Psoas muscle (tissue), 8 donors: ENCODE data around the gene ANO7. TPM values are rescaled to one million over a fixed set of nuclear protein-coding genes. Genes with fewer than 3 reads are reported as not detected.

Source experiments
- ATAC-seq, 4 donors: fragments of 200-7000 bp; cut with Tn5 transposase; one replicate each; pipeline ENCODE4 v1.9.1; 2020; ENCODE audit warnings: moderate library complexity in 3 of 4, mild to moderate bottlenecking in 2 of 4
- DNase-seq, 2 donors: peaks; one replicate each; pipeline ENCODE4 v3.0.0-alpha.2; 2020
- H3K27ac ChIP-seq: fragments of 200-600 bp; one replicate; pipeline ENCODE4 v1.8.0; 2022
- H3K27me3 ChIP-seq, 3 donors: fragments of 200-600 bp in 1 of 3; one replicate each; pipeline versions ENCODE4 v1.6.1 to v1.8.0; 2013 to 2022; ENCODE audit warnings: low read length in 2 of 3, mild to moderate bottlenecking in 2 of 3, moderate library complexity in 1 of 3; ENCODE audit not compliant: insufficient read depth in 3 of 3
- H3K36me3 ChIP-seq, 2 donors: fragments of 200-600 bp in 1 of 2; one replicate each; pipeline versions ENCODE4 v1.6.1 to v1.8.0; 2013 to 2022; ENCODE audit warnings: low read depth in 1 of 2, mild to moderate bottlenecking in 1 of 2, moderate library complexity in 1 of 2; ENCODE audit not compliant: insufficient read depth in 1 of 2
- H3K4me1 ChIP-seq: fragments of 200-600 bp; one replicate; pipeline ENCODE4 v1.8.0; 2022
- H3K4me3 ChIP-seq: fragments of 200-600 bp; one replicate; pipeline ENCODE4 v1.8.0; 2022; ENCODE audit warnings: mild to moderate bottlenecking
- H3K9me3 ChIP-seq: fragments of 200-600 bp; one replicate; pipeline ENCODE4 v1.8.0; 2022
- CTCF ChIP-seq: fragments of 200-600 bp; IDR thresholded peaks from one replicate; pipeline ENCODE4 v1.8.0; 2022; ENCODE audit warnings: antibody characterized with exemption
- WGBS, 3 donors: extraction: QIAGEN DNeasy Blood & Tissue Kit; methylation state at CpG; one replicate each; pipeline versions ENCODE4 v1.1.6 to v1.1.7; 2013; 5-methylcytosine and 5-hydroxymethylcytosine counted together
- intact Hi-C, 2 donors: fragments of 100-400 bp; cut with DNase I; formaldehyde crosslinking; loops; one replicate each; pipeline versions ENCODE4 v1.11.0 to v1.14.2; 2022
- polyA plus RNA-seq, 3 donors: library from polyadenylated mRNA; stranded (reverse); fragments of 200-250 nt; gene quantifications; one replicate each; pipeline ENCODE4 v1.2.3, GENCODE V29; 2013
- total RNA-seq, 4 donors: library from RNA; stranded (reverse); fragmentation: NEBNext Ultra II Directional in 2 of 4; extraction: Animal tissue kit (Norgen Biotek cat#: 25700) in 2 of 4; gene quantifications; one replicate each; pipeline versions ENCODE4 v1.2.1 to v1.2.4, GENCODE V29; 2021 to 2023
- donor health status: healthy with polysubstance abuse.
- donor health status: DM: no; HTN: no; CAD: no; lungs with moderate emphysema.
- donor health status: Bipolar disorder and iron deficiency.
- donor health status: healthy.
- donor health status: DM: yes; HTN: yes; CAD: no.
- donor health status: DM: no; HTN: no; CAD: no.
- donor health status: DM: no; HTN: no; CAD: no.
- donor health status: DM: yes; HTN: yes; CAD: no.

ANO7 gene
- total and polyA plus RNA-seq, 7 donors, result 0.22 to 1.8 (median 0.47) TPM

GRCh38 chr2:241270531-241270930 is 82.1 kb downstream of the ANO7 start:
- H3K27ac ChIP-seq, result peak overlapping the region; percentile 89
- ATAC-seq (no peak), DNase-seq (no peak)
- H3K9me3 ChIP-seq, result peaks cover 6% of the 10 kb centered on the region
- H3K4me3 ChIP-seq, result peak overlapping the region; percentile 93
- peaks cover 41% of the 10 kb centered on the region for H3K4me1 ChIP-seq
- no peak for TF ChIP-seq CTCF
- intact Hi-C loops, result loop anchor here (5.0 kb wide), 2 partner anchors 47 to 82 kb away; partner anchors contain the start of genes HDLBP (in 1 of the 2) and SEPTIN2 (in 1 of the 2)
- no peaks in the 10 kb centered on the region for H3K27me3 ChIP-seq
- H3K36me3 ChIP-seq, result peaks cover 0 to 33% of the 10 kb centered on the region in 2 donors
- 52 to 58% (median 53%) methylated on average over 5 of the region's 5 CpGs for WGBS, 3 donors

GRCh38 chr2:241271706-241272302 is 83.3 kb downstream of the ANO7 start:
- no peak for TF ChIP-seq CTCF
- Histone ChIP-seq H3K9me3 (peaks cover 10% of the 10 kb centered on the region), H3K27ac (peak overlapping the region; percentile 89), H3K27me3 (no peaks in the 10 kb centered on the region), H3K4me1 (peaks cover 37% of the 10 kb centered on the region), H3K4me3 (peak overlapping the region; percentile 93), H3K36me3 (peaks cover 0 to 20% of the 10 kb centered on the region in 2 donors)
- DNase-seq (peak; percentile 86 to 87), ATAC-seq (peak; percentile 74 to 85 (median 80))
- 0 to 2% (median 0%) methylated on average over 28 to 37 of the region's 37 CpGs for WGBS, 3 donors
- intact Hi-C loops, result loop anchor here (1.0 to 5.0 kb wide), 3 partner anchors 44 to 80 kb away; partner anchors contain the start of genes HDLBP (in 1 of the 2) and SEPTIN2 (in 1 of the 2)

GRCh38 chr2:241272303-241273209 is 84.1 kb downstream of the ANO7 start:
- peak; percentile 44 to 60 (median 55) for ATAC-seq

More at GRCh38 chr2:241272303-241273209, 84.1 kb downstream of the ANO7 start:
- intact Hi-C loops, result loop anchor here (1.0 to 5.0 kb wide), 3 partner anchors 44 to 80 kb away; partner anchors contain the start of genes HDLBP (in 1 of the 2) and SEPTIN2 (in 1 of the 2)
- DNase-seq, result peak; percentile 77 to 80
- H3K27ac ChIP-seq, result peak overlapping the region; percentile 89
- no peaks in the 10 kb centered on the region for H3K27me3 ChIP-seq
- H3K4me1 ChIP-seq, result peaks cover 37% of the 10 kb centered on the region
- H3K4me3 ChIP-seq, result peak overlapping the region; percentile 93
- TF ChIP-seq CTCF, result no peak
- peaks cover 0 to 12% of the 10 kb centered on the region in 2 donors for H3K36me3 ChIP-seq
- peaks cover 10% of the 10 kb centered on the region for H3K9me3 ChIP-seq
- 1 to 2% (median 2%) methylated on average over 50 to 101 of the region's 102 CpGs for WGBS, 3 donors
